ENCODE results near the gene BMPR2.
A peak's percentile ranks its signal among the peaks of the same experiment; 100 is the strongest.
"Not testable (repeated sequence)": the region's sequence is repeated elsewhere in the genome, so short reads cannot be mapped to it uniquely, and the experiment has no call there.

The BMPR2 gene

DNA sequence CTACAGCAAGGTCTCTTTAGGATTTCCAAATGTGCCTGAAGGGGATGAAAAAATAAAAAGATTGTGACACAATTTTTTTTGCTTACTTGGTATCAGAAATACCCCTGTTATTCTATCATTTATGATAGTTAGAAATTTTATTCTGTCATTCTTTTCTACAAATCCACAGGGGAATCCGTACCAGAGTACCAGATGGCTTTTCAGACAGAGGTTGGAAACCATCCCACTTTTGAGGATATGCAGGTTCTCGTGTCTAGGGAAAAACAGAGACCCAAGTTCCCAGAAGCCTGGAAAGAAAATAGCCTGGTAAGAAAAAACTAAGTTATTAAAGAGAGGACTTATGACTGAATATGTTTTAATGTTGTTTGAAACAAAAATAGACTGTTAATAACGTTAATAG lies 166.0 kb downstream of the BMPR2 start:
- peak; percentile 1 for DNase-seq

DNA sequence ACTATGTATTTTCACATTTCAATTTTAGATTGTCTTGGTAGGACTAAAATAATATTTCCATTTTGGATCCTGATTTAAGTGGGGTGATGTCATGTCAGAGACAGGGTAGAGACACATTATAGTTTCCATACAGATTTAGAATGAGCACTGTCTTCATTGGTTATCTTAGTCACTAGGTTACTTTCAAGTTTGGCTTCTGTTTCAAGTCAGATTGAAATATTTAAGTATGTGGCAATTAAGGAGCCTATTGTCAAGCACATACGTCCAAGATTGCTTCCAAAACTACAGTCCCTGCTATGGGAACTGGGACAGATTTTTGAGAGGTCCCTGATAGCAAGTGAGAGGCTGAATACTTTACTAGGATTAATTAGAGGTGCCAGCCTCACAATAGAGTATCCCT lies 169.4 kb downstream of the BMPR2 start:
- DNase-seq = peak; percentile 3

DNA sequence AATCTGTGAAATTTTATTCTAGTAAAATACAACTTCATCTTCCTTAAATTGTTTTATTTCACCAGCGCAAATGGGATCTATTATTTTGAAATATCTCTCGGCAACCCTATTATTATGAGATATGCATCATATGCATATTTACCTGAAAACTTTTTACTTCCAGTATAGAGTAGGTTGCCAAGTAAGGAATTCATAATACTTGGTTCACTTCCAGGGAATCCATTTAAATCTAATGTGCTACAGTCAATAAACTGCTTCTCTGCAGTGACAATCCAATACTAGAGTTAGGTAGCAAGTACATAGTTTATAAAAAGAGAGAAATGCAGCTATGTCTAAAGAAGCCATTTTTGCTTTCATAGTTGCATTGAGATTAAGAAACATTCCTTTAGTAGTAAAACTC lies 169.8 kb downstream of the BMPR2 start:
- no peak for DNase-seq

DNA sequence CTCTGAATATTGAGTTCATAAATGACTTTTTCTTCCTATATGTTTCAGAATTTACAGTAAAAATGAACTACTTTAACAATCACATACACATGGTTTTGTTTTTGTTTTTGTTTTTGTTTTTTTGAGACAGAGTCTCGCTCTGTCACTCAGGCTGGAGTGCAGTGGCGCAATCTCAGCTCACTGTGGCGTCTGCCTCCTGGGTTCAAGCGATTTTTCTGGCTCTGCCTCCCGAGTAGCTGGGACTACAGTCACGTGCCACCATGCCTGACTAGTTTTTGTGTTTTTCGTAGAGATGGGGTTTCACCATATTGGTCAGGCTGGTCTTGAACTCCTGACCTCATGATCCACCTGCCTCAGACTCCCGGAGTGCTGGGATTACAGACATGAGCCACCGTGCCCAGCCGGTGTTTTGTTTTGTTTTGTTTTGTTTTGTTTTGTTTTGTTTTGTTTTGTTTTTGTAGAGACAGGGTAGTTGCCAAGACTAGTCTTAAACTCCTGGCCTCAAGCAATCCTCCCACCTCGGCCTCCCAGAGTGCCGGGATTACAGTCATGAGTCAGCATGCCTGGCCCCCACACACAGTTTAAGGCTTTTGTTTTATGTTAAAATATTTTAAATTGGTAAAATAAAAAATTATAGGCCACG lies 170.5 kb downstream of the BMPR2 start:
- DNase-seq = not testable (repeated sequence)

- DNase-seq = no peak
Measured at GRCh38 chr2:202548240-202548639, 172.1 kb downstream of the BMPR2 start.

DNA sequence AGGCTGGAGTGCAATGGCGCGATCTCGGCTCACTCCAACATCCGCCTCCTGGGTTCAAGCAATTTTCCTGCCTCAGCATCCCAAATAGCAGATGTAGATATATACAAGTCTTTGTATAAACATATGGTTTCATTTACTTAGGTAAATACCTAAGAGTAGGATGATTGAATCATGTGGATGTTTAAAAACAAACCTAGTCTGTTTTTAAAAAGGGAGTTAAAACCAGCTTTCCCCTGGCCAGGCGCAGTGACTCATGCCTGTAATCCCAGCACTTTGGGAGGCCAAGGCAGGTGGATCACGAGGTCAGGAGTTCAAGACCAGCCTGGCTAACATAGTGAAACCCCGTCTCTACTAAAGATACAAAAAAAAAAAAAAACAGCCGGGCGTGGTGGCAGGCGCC lies 174.9 kb downstream of the BMPR2 start:
- peak; percentile 15 for DNase-seq

GRCh38 chr2:202555356-202555755 lies 179.2 kb downstream of the BMPR2 start:
- DNase-seq = no peak

GRCh38 chr2:202560200-202560599 lies 184.1 kb downstream of the BMPR2 start:
- DNase-seq = no peak

- DNase-seq = no peak
Measured at GRCh38 chr2:202564226-202564625, 188.1 kb downstream of the BMPR2 start.

DNA sequence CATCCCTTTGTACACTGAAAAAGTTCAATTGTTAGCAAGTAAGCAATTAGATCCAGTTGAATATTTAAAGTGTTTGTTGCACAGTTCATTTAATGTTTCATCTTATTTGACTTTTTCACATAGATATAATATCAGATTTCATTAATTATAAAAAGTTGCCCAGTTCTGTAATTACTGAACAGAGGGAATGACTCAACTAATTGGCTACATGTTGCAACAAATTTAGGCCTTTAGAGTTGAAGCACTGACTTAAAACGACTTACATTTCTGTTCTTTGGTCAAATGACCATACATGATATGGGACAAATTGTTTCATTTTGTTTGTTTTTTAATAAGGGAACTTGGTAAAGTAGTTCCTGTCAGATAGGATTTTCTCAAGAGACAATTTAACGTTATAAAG lies 190.2 kb downstream of the BMPR2 start:
- DNase-seq = peak; percentile 27

DNA sequence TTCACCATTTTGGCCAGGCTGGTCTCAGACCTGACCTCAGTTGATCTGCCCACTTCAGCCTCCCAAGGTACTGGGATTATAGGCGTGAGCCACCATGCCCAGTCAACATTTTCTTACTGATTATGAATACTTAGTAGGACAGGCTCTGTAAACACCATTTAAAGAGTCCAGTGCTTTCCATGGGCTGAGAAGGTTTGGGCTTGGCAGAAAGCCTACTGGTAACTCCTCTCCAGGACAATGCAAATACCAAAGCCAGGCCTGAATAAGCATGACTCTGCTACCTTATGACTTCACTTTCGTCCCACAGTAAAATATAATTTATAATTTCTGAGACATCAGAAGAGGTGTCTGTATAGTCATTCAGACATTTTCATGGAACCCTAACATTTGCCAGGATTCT lies 198.4 kb downstream of the BMPR2 start:
- DNase-seq = no peak

DNA sequence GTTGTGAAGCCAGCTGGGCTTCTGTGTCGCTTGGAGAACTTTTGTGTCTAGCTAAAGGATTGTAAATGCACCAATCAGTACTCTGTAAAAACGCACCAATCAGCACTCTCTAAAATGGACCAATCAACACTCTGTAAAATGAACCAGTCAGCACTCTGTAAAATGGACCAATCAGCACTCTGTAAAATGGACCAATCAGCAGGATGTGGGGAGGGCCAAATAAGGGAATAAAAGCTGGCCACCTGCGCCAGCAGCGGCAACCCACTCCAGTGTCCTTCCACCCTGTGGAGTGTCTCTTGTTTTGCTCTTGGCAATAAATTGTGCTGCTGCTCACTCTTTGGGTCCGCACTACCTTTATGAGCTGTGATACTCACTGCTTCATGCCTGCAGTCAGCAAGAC lies 199.1 kb downstream of the BMPR2 start:
- DNase-seq = not testable (repeated sequence)

DNA sequence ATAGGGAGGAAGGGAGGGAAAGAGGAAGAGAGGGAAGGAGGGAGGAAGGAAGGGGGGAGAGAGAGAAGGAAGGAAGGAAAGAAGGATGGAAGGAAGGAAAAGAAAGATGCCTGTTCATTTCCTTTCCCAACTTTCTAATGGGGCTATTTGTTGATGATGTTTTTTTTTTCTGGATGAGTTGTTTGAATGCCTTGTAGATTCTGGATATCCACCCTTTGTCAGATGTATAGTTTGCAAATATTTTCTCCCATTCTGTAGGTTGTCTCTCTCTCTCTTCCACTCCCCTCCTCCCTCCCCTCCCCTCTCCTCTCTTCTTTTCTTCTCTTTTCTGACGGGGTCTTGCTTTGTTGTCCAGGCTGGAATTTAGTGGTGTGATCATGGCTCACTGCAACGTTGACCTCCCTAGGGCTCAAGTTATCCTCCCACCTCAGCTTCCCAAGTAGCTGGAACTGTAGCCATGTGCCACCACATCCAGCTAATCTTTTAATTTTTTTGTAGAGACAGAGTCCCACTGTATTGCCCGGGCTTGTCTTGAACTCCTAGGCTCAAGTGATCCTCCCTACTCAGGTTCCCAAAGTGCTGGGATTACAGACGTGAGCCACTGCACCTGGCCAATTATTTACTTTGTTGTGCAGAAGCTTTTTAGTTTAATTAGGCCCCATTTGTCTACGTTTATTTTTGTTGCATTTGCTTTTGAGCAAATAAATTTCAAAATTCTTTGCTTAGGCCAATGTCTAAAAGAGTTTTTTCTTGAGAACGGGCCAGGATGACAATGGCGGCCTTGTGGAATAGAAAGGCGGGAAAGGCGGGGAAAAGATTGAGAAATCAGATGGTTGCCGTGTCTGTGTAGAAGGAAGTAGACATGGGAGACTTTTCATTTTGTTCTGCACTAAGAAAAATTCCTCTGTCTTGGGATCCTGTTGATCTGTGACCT lies 201.4 kb downstream of the BMPR2 start:
- DNase-seq = peak; percentile 56

GRCh38 chr2:202582846-202583245 lies 206.7 kb downstream of the BMPR2 start:
- DNase-seq = not testable (repeated sequence)

GRCh38 chr2:202583709-202584219 lies 207.6 kb downstream of the BMPR2 start:
- DNase-seq = no peak

GRCh38 chr2:202588647-202589581 lies 212.8 kb downstream of the BMPR2 start:
- DNase-seq = peak; percentile 84

DNA sequence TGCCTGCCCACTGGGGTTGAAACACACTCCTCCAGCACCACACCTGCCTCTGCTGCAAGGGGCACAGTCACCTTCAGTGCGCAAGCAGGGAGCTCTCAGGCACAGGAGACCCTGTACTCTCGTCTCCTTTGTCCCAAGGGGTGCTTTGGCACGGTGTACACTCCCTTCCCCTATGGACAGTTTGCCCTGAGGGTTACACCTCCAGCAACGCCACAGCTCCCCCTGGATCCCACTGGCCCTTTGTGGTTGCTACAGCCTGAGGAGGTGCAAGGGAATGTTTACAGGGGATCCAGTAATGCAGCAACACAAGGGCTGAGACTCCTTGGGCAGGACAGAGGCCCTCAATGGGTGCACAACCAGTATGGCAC lies 213.4 kb downstream of the BMPR2 start:
- DNase-seq = peak; percentile 3

GRCh38 chr2:202592566-202592965 lies 216.4 kb downstream of the BMPR2 start:
- no peak for DNase-seq

DNA sequence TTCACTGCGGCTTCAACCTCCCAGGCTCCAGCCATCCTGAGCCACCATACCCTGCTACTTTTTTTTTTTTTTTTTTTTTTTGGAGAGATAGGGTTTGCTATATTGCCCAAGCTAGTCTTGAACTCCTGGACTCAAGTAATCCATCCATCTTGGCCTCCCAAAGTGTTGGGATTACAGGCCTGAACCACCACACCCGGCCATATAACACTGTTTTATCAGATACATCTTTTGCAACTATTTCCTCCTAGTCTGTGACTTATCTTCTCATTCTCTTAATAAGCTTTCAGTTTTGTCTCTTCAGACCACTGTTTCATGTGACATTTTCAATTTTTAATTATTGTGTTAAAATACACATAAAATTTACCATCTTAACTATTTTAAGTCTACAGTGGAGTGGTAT lies 223.0 kb downstream of the BMPR2 start:
- no peak for DNase-seq

DNA sequence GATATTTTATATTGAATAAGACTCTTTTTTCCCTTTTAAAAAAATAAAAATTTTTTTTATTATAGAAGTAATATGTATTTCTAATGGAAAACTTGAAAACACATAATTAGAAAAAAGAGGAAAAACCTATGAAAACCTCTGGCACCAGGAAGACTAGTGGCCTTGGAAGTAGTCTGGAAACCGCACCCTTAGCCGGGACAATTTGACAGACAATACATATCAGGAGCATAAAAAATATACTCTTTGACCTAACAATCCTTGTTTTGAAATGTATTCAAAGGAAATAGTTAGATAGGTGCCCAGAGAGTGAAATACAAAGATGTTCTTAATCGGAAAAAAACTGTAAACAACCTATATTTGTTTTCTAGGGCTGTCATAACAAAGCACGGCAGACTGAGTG lies 223.8 kb downstream of the BMPR2 start:
- DNase-seq = no peak

GRCh38 chr2:202604699-202605098 lies 228.6 kb downstream of the BMPR2 start:
- DNase-seq = no peak

DNA sequence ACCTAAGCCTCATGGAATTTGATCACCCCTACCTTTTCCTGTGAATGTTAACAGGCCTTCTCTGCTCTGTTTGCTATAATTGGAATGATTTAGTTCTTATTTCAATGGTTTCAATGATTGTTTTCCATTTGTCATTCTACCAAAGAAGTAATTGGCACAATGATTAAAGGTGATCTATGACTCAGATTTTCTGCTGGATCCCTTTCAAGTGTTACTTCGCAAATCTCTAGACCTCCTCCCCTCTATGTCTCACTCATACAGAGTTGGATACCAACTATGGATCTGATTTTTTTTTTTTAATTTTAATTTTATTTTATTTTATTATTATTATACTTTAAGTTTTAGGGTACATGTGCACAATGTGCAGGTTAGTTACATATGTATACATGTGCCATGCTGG lies 229.0 kb downstream of the BMPR2 start:
- DNase-seq = no peak
